Measurements from ENCODE around the gene ZFP30.

ZFP30 gene

DNA sequence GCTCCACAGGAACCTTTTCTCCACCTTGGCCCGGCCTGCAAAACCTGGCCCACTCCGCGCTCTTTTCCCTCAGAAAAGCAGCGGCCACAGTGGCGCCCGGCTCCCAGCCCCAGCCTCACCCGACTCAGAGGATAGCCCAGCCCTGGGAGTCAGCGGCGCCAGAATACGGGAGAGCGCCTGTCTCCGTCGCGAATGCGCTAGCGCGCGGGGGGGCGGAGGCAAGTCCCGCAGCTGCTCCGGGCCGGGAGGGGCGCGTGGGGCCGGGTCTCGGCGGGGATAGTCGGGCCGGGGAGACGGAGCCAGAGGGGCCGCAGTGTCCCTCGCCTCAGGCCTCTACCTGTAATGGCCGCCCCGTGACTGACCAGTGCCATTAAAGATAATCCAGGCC, at the start of gene ZFP30:
Gene ZFP30, minus strand, starts transcription at position 165 of the 388 bp plus-strand sequence. CDS start 7,643 bp downstream, outside the sequence.
- no peaks in the 10 kb centered on the region for H3K27me3 ChIP-seq (ENCODE audit: control insufficient read depth, insufficient read depth, low read length)
- peak within 1 kb of the TSS; percentile 92 for H3K27ac ChIP-seq

DNA sequence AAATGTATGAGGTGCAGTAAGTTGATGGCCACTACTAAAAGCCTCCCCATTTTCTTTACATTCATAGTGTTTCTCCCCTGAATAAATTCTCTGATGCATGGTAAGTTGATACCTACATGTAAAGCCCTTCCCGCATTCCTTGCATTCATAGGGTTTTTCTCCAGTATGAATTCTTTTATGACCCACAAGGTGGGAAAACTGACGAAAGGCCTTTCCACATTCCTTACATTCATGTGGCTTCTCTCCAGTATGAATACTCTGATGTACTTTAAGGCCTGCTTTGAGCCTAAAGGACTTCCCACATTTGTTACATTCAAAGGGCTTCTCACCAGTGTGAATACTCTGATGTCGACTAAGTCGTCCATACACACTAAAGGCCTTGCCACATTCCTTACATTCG, 43.8 kb upstream of the ZFP30 start:
- no peak overlapping the region for H3K9ac ChIP-seq
- H3K4me3 ChIP-seq (ENCODE audit: low read depth, low read length), result no peak overlapping the region
- TF ChIP-seq, protein P1, sequence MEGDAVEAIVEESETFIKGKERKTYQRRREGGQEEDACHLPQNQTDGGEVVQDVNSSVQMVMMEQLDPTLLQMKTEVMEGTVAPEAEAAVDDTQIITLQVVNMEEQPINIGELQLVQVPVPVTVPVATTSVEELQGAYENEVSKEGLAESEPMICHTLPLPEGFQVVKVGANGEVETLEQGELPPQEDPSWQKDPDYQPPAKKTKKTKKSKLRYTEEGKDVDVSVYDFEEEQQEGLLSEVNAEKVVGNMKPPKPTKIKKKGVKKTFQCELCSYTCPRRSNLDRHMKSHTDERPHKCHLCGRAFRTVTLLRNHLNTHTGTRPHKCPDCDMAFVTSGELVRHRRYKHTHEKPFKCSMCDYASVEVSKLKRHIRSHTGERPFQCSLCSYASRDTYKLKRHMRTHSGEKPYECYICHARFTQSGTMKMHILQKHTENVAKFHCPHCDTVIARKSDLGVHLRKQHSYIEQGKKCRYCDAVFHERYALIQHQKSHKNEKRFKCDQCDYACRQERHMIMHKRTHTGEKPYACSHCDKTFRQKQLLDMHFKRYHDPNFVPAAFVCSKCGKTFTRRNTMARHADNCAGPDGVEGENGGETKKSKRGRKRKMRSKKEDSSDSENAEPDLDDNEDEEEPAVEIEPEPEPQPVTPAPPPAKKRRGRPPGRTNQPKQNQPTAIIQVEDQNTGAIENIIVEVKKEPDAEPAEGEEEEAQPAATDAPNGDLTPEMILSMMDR (IDR thresholded peaks at IDR 0.05), result no peak
- no peaks in the 10 kb centered on the region for H3K9me3 ChIP-seq (ENCODE audit: control insufficient read depth, low read length)
- H3K27me3 ChIP-seq (ENCODE audit: control insufficient read depth, insufficient read depth, low read length), result no peaks in the 10 kb centered on the region
- no peak overlapping the region for H3K4me2 ChIP-seq (ENCODE audit: low read length)
- no peaks in the 10 kb centered on the region for H3K79me2 ChIP-seq
- no peak overlapping the region for H3K27ac ChIP-seq
- no peaks in the 10 kb centered on the region for H3K36me3 ChIP-seq (ENCODE audit: control insufficient read depth, insufficient read depth, low read length)
- H2AFZ ChIP-seq, result no peak overlapping the region
- no peaks in the 10 kb centered on the region for H3K4me1 ChIP-seq

More for the DNA sequence above, at the start of gene ZFP30:
- peaks cover 15% of the 10 kb centered on the region for H3K79me2 ChIP-seq
- peak within 1 kb of the TSS; percentile 64 for H3K9ac ChIP-seq
- H3K36me3 ChIP-seq (ENCODE audit: control insufficient read depth, insufficient read depth, low read length), result no peaks in the 10 kb centered on the region
- TF ChIP-seq, protein P1 (IDR thresholded peaks at IDR 0.05), result no peak
- H3K9me3 ChIP-seq (ENCODE audit: control insufficient read depth, low read length), result no peaks in the 10 kb centered on the region
- peak within 1 kb of the TSS; percentile 89 for H3K4me3 ChIP-seq (ENCODE audit: low read depth, low read length)
- H3K4me2 ChIP-seq (ENCODE audit: low read length), result peak within 1 kb of the TSS; percentile 86
- peaks cover 3% of the 10 kb centered on the region for H3K4me1 ChIP-seq
- peak within 1 kb of the TSS; percentile 82 for H2AFZ ChIP-seq

DNA sequence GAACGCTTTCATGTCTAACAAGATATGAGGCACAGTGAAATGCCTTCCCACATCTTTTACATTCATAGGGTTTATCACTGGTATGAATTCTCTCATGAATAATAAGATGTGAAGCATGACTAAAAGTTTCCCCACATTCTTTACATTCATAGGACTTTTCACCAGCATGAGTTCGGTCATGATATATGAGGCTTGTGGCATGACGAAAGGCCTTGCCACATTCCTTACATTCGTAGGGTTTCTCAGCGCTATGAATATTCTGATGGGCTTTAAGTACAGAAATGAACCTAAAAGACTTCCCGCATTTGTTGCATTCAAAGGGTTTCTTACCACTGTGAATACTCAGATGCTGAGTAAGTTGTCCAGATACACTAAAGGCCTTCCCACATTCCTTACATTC, 43.0 kb upstream of the ZFP30 start:
- Histone ChIP-seq H3K4me1 (no peaks in the 10 kb centered on the region), H3K27me3 (ENCODE audit: control insufficient read depth, insufficient read depth, low read length) (no peaks in the 10 kb centered on the region), H3K4me2 (ENCODE audit: low read length) (no peak overlapping the region), H3K27ac (no peak overlapping the region), H3K4me3 (ENCODE audit: low read depth, low read length) (no peak overlapping the region), H3K9ac (no peak overlapping the region), H3K9me3 (ENCODE audit: control insufficient read depth, low read length) (no peaks in the 10 kb centered on the region), H2AFZ (no peak overlapping the region), H3K79me2 (no peaks in the 10 kb centered on the region), H3K36me3 (ENCODE audit: control insufficient read depth, insufficient read depth, low read length) (no peaks in the 10 kb centered on the region)
- TF ChIP-seq, protein P1 (IDR thresholded peaks at IDR 0.05), result no peak

DNA sequence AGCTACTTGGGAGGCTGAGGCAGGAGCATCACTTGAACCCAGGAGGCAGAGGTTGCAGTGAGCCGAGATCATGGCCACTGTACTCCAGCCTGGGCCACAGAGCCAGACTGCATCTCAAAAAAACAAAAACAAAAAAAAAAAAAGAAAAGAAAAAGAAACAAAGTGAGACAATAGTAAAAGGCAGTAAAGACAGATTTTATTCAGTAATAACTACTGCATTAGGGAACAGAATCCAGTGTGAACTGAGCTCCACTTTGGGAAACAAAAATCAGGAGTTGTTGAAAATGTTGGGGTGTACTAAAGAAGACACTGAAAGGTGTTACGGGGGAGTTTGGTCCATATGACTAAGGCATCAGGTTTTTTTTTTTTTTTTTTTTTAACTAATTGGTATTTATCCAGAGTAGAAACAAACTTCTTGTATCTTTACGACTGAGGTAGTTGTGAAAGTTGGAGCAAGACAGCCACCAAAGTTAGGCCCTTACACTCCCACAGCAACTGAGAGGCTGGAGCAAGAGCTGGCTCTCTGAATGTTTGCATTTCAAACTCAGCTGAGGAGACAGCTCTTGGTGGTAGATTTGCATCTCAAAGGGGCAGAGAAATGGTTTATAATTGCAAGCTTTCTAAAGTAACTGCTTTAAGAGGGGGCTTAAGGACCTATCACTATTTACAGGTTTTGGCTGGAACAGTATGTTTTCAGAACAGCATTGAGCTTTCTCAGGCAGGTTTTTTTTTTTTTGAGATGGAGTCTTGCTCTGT, 40.1 kb upstream of the ZFP30 start:
- Histone ChIP-seq H3K27ac (no peak overlapping the region), H2AFZ (no peak overlapping the region), H3K4me2 (ENCODE audit: low read length) (no peak overlapping the region), H3K36me3 (ENCODE audit: control insufficient read depth, insufficient read depth, low read length) (no peaks in the 10 kb centered on the region), H3K79me2 (no peaks in the 10 kb centered on the region), H3K9ac (no peak overlapping the region), H3K4me3 (ENCODE audit: low read depth, low read length) (no peak overlapping the region), H3K27me3 (ENCODE audit: control insufficient read depth, insufficient read depth, low read length) (no peaks in the 10 kb centered on the region), H3K9me3 (ENCODE audit: control insufficient read depth, low read length) (no peaks in the 10 kb centered on the region), H3K4me1 (no peaks in the 10 kb centered on the region)
- TF ChIP-seq, protein P1 (IDR thresholded peaks at IDR 0.05), result no peak
